ENCODE results near the gene SLC11A2. TPM values are rescaled to one million over a fixed set of nuclear protein-coding genes. Genes with fewer than 3 reads are reported as not detected.

SLC11A2 gene
- total and polyA plus RNA-seq, 2 of the 13 experiments (the other 11 are each of a cell fraction or from before 2014, with no cell fraction given) = 71.7 to 77.0 TPM

GRCh38 chr12:50986966-50987737 lies 39.0 kb downstream of the SLC11A2 start (continued):
- TF ChIP-seq PAXIP1 (CRISPR knock-in tag; conservative IDR thresholded peaks at IDR 0.05) = 0 out of 2 replicates have a peak, but pooled peaks have one; percentile 26
- TF ChIP-seq TBX2 (CRISPR knock-in tag; IDR thresholded peaks at IDR 0.05; ENCODE audit: borderline replicate concordance) = 0 out of 2 replicates have a peak, but pooled peaks have one; percentile 42
- TF ChIP-seq ASH2L (IDR thresholded peaks at IDR 0.05; ENCODE audit: insufficient read length, low read depth, low read length) = no peak
- TF ChIP-seq ZFP36 (IDR thresholded peaks at IDR 0.05; ENCODE audit: borderline replicate concordance, low read depth, low read length, partially characterized antibody) = no peak
- TF ChIP-seq POGK (CRISPR knock-in tag; conservative IDR thresholded peaks at IDR 0.05) = 0 out of 2 replicates have a peak, but pooled peaks have one; percentile 25
- no peak for TF ChIP-seq ZNF609 (CRISPR knock-in tag; IDR thresholded peaks at IDR 0.05; ENCODE audit: borderline replicate concordance)
- TF ChIP-seq HOXA5 (CRISPR knock-in tag; IDR thresholded peaks at IDR 0.05) = peak; percentile 37; the same call in 1 of the 2 replicates

All from HepG2 (cell line).